Measurements from ENCODE around the gene MGAM2. TPM values are rescaled to one million over a fixed set of nuclear protein-coding genes. Genes with fewer than 3 reads are reported as not detected.

MGAM2 gene
- polyA plus RNA-seq, 1 experiment, result not detected

- TF ChIP-seq CTCF (IDR thresholded peaks at IDR 0.05; ENCODE audit: low read depth, low read length), result no peak
Observed at GRCh38 chr7:142108728-142109505, 2.6 kb upstream of the MGAM2 start.

GRCh38 chr7:142110098-142110497, 1.4 kb upstream of the MGAM2 start:
- CTCF ChIA-PET, result no interaction called here
- no peak for TF ChIP-seq CTCF (IDR thresholded peaks at IDR 0.05; ENCODE audit: low read depth, low read length)
- POLR2A ChIA-PET, result no interaction called here
- Histone ChIP-seq H3K4me3 (ENCODE audit: low read depth, low read length) (no peak overlapping the region), H3K9me3 (ENCODE audit: control insufficient read depth, insufficient read depth, low read length) (peaks cover 17% of the 10 kb centered on the region), H3K27ac (ENCODE audit: low read depth, low read length) (no peak overlapping the region), H3K27me3 (ENCODE audit: control insufficient read depth, insufficient read depth, low read length) (no peaks in the 10 kb centered on the region)
- DNase-seq (ENCODE audit: low read depth, low spot score), result no peak

More at GRCh38 chr7:142108728-142109505, 2.6 kb upstream of the MGAM2 start:
- Histone ChIP-seq H3K9me3 (ENCODE audit: control insufficient read depth, insufficient read depth, low read length) (peaks cover 14% of the 10 kb centered on the region), H3K27me3 (ENCODE audit: control insufficient read depth, insufficient read depth, low read length) (no peaks in the 10 kb centered on the region), H3K4me3 (ENCODE audit: low read depth, low read length) (no peak overlapping the region), H3K27ac (ENCODE audit: low read depth, low read length) (no peak overlapping the region)
- no peak for DNase-seq (ENCODE audit: low read depth, low spot score)
- POLR2A ChIA-PET, result no interaction called here
- CTCF ChIA-PET, result no interaction called here

GRCh38 chr7:142110638-142111037, 880 bp upstream of the MGAM2 start:
- peaks cover 20% of the 10 kb centered on the region for H3K9me3 ChIP-seq (ENCODE audit: control insufficient read depth, insufficient read depth, low read length)
- ChIA-PET POLR2A (no interaction called here), CTCF (no interaction called here)
- TF ChIP-seq CTCF (IDR thresholded peaks at IDR 0.05; ENCODE audit: low read depth, low read length), result no peak
- H3K4me3 ChIP-seq (ENCODE audit: low read depth, low read length), result no peak overlapping the region
- no peak for DNase-seq (ENCODE audit: low read depth, low spot score)
- no peak overlapping the region for H3K27ac ChIP-seq (ENCODE audit: low read depth, low read length)
- no peaks in the 10 kb centered on the region for H3K27me3 ChIP-seq (ENCODE audit: control insufficient read depth, insufficient read depth, low read length)

- Histone ChIP-seq H3K9me3 (ENCODE audit: control insufficient read depth, insufficient read depth, low read length) (peaks cover 20% of the 10 kb centered on the region), H3K27ac (ENCODE audit: low read depth, low read length) (no peak overlapping the region), H3K27me3 (ENCODE audit: control insufficient read depth, insufficient read depth, low read length) (no peaks in the 10 kb centered on the region), H3K4me3 (ENCODE audit: low read depth, low read length) (no peak overlapping the region)
- no peak for DNase-seq (ENCODE audit: low read depth, low spot score)
- CTCF ChIA-PET, result no interaction called here
- POLR2A ChIA-PET, result no interaction called here
- no peak for TF ChIP-seq CTCF (IDR thresholded peaks at IDR 0.05; ENCODE audit: low read depth, low read length)
Observed at GRCh38 chr7:142112086-142112485, 568 bp downstream of the MGAM2 start.

- CTCF ChIA-PET, result no interaction called here
- Histone ChIP-seq H3K27ac (ENCODE audit: low read depth, low read length) (no peak overlapping the region), H3K27me3 (ENCODE audit: control insufficient read depth, insufficient read depth, low read length) (no peaks in the 10 kb centered on the region), H3K9me3 (ENCODE audit: control insufficient read depth, insufficient read depth, low read length) (peaks cover 20% of the 10 kb centered on the region), H3K4me3 (ENCODE audit: low read depth, low read length) (no peak overlapping the region)
- no peak for TF ChIP-seq CTCF (IDR thresholded peaks at IDR 0.05; ENCODE audit: low read depth, low read length)
- POLR2A ChIA-PET, result no interaction called here
- DNase-seq (ENCODE audit: low read depth, low spot score), result no peak
Observed at GRCh38 chr7:142114207-142114606, 2.7 kb downstream of the MGAM2 start.
